CD4-positive, alpha-beta T cell treated with Interleukin-1 beta for 1 hour (primary cell): ENCODE data around the gene SLC26A9.

ENCODE experiments used
- DNase-seq, 2 donors: peaks; one replicate each; pipeline ENCODE4 v3.0.0-alpha.2; 2020 to 2022

Gene SLC26A9

DNA sequence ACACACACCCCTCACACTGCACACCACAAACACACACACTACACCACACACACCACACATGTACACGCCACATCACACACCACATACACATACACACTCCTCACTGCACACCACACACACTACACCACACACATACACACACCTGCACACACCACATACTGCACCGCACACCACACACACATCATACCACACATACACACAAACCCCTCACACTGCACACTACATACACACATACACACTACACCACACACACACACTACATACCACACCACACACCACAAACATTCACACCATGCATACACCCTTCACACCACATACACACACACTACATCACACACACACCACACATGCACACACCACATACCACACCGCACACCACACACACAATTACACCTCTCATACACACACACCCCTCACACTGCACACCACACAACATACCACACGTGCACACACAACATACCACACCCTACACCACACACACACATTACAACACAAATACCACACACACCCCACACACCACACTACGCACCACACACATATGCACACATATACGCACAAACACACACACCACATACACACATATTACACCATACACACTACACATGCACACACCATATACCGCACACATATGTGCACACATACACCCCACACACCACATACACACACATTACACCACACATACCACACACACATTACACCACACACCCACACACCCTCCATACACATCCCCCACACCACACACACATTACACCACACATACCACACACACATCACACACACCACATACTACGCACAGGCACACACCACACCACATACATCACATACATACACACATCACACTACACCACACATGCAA is 30.3 kb upstream of the SLC26A9 start:
- DNase-seq, result no peak

DNA sequence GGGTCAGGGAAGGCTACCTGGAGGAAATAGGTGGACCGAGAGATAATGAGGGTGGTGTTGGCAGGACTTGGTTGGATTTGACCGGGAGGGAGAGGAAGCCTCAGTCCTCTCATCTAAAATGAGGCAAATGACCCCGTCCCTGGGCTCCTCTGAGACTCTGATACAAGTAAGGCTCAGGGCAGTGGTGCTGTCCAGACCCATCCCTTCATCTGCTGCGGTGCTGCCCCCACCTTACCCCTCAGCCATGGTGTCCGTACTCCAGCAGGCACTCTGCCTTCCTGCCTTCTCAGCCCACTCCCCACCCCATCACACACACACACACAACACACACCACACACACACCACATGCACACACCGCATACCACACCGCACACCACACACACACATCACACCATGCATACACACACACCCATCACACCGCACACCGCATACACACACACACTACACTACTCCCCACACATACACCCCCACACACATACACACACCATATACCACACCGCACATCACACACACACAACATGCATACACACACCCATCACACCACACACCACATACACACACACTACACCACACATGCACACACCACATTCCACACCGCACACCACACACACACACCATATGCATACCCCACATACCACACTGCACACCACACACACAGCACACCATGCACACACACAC is 29.4 kb upstream of the SLC26A9 start:
- DNase-seq, result no peak

DNA sequence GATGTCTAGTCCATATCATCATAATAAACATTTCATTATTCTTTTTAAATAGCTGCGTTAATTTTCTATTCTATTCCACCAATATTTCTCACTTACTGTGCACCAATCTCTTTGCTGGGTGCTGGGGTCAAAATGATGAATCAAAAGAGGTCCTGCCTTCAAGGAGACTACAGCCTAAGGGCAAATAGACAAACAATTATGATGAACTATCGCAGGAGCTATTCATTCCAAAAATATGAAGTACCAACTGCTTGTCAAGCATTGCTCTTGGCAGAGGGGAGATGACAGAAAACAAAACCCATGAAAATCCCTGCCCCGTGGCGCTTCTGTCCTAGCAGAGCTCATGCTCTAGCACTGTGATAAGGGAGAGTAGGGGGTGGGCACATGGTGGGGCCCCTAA is 28.8 kb upstream of the SLC26A9 start:
- no peak for DNase-seq

DNA sequence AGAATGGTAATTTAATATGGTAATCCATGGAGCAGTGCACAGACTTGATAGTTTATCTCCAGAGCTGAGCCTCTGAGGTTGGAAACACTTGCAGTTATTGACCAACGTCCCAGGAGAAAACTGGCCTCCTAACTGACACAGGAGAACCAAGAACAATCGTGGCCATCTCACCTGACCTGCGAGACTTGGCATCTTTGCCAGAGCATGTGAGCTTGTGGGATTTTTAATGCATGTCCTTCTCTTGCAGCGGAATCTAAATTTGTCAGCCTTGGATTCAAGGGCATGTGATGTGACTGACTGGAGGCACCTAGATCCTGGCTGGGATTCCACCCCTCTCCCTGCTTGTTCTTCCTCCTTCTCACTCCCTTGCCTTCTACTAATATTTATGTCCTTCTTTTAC is 27.8 kb upstream of the SLC26A9 start:
- DNase-seq, result no peak

DNA sequence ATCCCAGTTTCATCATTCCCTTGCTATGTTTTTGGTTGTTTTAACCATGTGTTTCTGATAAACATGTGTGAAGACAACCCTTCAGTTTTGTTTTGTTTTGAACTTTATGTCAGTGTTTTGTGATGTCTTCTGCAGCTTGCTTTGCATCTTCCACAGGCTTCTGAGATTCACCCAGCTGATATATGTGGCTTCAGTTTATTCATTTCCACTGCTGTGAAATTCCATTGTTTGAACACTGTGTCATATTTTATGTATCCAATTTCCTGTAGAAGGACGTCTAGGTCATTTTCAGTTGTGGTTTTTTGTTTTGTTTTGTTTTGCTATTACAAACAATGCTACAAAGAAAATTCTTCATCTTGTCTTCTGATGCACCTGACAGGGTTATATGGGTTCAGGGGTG is 27.2 kb upstream of the SLC26A9 start:
- DNase-seq, result no peak

DNA sequence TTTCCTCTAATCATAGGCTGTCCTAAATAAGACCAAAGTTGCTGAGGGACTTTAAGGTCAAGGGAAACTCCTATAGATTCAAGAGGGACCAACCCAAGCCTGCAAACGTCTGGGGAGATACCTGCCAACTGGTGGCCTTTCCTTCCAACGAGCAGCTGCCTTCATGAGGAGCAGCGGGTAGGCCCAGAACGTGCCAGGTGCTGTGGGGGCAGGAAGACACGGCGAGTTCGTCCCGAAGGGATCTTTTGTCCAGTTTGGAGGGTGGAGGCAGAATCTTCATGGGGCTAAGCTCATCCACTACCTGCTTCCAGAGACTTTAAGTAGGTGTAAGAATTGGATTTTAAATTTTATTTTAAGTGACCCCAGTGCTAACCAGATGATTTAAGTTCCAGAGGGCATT is 26.0 kb upstream of the SLC26A9 start:
- no peak for DNase-seq

DNA sequence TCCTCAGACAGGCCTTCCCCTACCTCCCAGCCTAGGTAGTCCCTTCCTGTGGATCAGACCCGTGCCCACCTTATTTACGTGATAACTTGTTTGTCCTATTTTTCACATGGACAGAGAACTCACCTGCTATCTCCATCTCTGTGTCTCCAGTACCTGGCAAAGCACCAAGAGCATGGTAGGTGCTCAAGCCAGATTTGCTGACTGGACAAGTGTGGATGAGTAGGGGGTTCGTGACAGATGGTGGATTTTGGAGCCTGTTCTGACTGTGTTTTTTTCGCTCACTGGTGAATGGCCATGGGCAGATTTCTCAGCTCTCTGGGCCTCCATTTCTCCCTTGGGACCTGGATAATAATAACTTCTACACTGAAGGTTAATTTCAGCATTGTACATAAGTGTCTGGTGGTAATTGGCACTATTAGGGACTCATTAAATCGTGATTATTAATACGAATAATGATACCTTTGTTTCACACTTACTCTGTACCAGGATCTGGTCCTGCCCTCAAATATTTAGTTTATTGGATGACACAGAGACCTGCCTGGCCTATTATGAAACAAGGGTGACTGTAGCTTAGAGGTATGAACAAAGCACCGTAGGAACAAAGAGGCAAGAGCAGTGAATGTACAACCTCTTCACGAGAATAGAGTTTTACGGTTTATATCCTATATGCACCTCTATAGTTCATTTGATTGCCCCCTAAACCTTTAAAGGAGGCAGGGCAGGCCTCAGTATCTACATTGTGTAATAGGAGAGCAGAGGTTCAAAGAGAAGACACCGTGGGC is 24.5 kb upstream of the SLC26A9 start:
- no peak for DNase-seq

DNA sequence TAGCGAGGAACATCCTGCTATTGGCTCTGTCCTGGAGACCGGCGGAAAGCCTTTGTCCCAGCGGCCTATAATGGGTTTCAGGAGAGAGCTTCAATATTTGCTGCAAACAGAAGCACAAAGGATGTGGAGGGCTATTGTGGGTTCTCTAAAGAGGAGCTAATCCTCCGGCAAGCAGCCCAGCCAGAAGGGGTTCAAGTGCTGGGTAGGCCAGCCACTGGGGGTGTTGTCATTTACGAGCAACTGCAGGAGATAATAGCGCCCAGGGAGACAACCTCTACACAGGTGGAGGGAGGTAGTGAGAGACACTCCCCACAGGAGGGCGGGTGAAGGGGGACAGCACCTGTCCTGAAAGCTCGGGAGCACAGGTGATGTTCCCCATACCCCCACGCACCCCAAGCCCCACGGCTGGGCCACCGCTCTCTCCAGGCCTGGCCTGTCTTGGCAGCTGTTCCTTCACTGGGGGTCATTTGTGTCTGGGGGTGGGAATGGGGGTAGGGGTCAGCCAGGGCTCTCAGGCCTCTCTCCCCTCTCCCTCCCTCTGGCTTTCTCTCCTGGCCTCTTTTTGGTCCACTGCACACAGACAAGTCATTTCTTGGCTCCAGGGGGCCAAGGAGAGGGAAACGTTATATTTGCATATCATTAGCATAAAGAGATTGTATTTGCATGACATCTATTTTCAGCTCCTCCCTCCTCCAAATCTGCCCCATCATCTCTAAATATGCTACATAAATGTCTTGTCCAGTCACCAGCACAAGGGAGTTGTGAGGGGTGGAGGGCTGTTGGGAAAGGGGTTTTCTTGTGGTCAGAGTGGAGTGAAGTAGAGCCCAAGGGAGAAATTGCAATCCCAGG is 22.0 kb upstream of the SLC26A9 start:
- DNase-seq, result no peak

DNA sequence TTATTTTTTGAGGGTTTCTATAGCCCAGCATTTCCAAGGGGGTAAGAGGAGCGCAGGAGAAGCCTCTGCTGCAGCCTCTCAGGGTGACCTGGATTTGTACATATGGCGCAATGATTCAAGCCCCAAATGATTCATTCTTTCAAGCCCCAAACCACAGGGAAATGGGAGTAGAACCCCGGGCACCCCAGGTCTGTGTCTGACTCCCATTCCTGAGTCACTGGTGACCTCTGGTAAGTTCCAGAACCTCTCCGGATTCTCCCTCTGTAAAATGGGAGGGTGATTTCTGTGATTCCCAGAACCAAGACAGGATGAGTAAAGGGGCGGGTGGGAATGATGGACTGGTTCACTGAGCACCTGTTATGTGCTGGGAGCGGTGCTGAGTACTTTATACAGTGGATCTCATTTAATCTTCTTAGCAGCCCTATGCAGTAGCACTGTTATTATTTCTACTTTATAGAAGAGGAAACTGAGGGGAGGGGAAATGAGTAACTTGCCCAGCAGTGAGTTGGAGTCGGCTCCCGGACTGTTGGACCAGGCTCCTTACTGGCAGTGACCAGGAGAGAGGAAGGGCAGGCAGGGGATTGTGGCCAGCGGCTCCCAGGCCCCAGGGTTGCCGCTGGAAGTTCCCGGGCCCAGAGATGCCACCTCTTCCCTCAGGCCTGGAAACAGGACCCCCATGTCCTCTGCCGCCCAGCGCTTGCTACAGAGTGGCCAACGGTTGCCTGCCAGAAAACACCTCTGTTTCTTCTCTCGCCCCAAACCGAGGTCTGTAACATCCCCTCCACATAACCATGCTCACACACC is 20.3 kb upstream of the SLC26A9 start:
- DNase-seq, result peak in 1 of 2 donors; percentile 5

DNA sequence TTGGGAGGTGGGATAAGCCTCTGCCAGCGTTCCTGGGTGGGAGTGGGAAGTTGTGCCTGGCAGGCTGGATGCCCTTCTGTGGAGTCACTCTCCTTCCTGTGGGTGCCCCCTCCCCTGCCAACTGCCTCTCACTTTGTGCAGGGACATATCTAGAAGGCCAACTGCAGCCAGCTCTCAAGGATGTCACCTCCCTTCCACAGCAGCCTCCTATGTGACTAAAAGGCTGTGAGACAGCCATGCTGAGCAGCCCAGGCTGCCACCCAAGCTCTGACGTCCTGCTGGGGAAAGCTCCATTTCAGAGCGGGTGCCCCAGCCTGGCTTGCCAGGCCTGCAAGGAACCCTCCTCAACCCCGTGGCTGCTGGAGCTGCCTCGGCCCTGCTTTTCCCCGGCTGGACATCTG is 19.6 kb upstream of the SLC26A9 start:
- no peak for DNase-seq

DNA sequence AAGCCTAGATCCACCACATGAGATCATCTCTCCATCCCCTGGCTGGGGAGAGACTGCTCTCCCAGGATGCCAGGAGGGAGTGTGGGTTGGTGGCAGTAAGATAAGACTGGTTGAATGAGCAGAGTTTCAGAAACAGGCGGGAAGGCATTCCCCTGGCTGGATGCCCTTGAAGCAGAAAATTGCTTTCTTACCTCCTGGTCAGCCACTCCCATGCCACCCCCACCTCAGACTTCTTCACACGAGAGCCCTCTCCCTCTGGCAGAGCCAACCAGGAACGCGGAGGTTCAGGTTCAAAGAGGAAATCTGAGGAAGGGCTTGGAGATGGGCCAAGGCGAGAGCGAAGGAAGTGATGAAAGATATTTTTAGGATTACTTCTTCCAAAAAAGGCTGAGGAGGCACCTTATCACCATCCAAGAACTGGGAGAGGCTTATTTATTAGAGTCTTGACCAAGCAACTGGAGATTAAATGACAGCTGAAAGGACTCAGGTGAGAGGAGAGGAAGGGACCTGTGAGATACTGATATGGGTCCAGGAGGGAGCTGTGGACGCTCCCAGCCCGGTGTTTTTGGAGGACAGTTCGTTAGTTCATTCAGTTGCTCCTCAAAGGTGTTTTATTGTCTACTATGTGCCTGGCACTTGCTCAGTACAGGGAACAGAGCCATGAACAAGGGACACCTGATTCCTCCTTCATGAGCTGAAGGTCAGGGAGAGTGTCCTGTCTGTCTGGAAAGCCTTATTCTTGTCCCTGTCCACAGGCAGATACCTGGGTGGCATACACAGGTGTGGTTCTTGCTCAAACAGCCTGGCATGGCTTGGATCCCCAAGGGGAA is 18.9 kb upstream of the SLC26A9 start:
- DNase-seq, result no peak

DNA sequence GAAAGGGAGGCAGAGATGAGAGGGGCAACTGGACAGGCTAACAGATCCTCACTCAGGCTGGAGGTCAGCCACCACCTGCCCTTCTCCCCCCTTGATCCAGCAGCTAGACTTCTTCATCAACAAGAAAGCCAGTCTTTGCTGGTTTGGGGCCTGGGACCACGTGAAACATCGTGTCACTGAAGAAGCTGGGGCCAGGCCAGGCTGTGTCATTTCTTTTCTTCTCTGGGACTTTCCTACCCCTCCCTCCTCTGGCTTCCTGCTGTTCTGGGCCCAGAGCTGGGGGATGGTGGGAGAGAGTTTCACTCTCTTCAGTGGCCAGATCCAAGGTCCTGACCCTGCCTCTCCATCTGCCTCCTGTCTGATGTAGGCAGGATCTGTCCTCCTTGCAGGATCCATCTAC is 18.1 kb upstream of the SLC26A9 start:
- DNase-seq, result no peak

DNA sequence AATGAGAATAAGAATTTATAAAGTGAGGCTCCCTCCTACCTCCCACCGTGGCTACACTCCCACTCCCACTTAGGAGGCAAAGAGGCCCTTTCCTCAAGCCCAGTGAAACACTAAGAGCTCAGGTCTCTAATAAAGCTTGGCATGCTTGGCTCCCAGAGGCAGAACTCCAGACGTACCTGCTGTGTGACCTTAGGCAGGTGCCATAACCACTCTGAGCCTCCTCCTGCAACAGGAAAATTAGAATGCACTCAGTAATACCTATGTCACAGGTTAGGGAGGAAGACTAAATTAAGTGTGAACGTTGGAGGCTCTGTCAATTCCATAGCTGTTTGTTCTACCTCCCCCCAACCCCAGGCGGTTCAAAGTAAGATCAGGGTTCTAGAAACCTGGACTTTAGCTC is 16.5 kb upstream of the SLC26A9 start:
- no peak for DNase-seq

DNA sequence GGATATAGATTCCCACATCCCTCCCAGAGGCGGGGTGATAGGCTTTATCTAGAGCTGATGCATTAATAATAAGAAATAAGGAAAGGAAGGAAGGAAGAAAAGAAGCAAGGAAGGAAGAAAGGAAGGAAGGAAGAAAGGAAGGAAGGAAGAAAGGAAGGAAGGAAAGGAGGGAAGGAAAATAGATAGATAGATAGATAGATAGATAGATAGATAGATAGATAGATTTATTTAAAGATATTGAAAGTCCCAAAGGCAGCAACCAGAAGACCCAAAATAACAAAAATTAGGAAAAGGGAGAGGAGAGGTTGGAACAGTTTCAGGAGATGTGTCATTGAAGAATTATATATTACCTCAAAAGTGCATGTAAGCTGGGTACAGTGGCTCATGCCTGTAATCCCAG is 12.2 kb upstream of the SLC26A9 start:
- DNase-seq, result no peak

DNA sequence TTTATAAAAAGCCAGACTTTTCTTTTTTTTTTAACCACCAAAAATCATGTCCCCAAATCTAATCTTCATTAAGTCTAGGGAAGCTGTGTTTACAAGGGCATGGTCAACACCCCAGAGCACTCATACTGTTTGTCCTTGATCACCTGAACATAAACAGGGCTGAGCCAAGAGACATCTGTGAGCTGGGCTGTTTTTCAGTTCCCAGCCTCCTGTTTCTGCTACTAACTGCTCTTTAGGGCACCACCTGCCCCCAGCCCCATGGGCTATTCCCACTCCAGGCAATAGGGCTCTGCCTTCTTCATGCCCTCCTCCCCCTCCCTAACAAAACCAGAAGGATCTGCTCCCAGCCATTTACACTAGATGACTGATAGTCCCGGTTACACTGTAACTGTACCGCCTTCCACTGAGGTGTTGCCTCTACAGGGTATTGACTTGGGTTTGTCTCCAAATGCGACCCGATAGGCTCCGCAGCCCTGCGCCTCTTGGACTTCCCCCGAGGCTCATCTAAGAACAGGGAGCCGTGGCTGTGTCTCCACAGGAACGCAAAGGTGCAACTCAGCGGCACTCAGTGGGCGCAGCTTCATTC is 11.7 kb upstream of the SLC26A9 start:
- DNase-seq, result no peak

DNA sequence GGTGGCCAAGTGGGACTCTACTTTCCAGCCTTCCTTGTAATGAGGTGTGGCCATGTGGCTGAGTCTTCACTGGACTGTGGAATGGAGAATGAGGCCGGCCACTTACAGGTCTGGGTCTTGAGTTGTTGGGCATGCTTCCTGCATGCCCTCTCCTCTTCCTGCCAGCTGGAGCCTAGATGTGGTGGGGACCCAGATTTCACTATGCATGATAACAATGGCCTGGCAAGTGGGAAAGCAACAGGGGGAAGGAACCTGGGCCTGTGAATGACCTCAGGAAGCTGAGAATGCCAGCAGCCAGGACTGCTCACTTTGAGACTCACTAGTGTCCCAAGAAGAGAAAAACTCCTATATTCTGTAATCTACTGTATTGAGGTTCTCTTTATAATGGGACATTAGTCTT is 8.5 kb upstream of the SLC26A9 start:
- no peak for DNase-seq

DNA sequence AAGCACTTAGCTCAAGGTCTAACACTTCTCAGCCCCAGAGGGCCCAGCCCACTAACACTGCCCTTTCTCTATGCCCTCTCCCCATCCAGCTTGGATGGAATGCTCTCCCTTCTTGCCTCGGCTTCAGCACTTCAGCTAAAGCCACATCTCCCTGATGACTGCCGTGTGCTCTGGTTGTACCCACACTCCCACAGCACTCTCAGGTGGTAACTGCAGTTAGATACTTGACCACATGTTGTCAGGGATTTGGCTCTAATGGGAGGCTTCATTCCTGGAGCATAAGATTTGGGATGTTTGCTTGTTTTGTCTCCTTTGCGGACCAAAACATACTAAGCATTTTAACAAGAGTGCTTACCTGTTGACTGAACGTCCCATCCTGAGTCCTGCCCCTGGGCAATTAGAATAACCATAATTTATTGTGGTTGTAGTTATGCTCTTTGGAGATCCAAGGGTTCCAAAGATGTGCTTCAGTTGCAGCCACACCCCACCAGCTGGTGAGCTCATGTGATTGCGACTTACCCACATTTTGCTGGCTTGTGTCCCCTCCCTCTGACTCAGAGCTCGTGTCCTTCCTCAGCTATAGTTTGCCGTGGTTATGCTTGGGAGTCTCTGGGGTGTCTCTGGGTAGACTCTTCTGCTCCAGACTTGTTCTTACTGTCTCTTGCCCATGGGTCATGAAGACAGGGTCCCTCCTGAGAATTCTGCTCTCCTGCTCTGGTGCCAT is 7.7 kb upstream of the SLC26A9 start:
- peak in 1 of 2 donors; percentile 20 for DNase-seq

DNA sequence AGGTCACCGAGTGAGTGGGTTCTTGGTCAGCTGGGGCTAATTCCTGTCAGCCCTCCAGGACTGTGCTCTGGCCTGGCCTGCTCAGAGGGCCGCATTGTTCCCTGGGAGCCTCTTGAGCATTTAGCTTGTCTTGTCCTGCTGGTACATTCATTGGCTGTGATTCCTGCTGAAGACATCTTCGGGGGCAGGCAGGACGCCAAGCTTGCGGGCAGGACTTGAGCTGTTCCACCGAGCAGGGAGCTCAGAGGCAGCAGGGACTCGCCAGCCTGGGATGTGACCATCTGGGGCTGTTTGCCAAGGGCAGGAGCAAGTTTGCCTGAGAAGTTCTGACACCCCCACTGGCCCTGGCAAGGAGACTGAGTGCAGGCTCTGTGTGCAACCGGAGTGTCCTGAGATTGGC is 7.0 kb upstream of the SLC26A9 start:
- DNase-seq, result no peak

DNA sequence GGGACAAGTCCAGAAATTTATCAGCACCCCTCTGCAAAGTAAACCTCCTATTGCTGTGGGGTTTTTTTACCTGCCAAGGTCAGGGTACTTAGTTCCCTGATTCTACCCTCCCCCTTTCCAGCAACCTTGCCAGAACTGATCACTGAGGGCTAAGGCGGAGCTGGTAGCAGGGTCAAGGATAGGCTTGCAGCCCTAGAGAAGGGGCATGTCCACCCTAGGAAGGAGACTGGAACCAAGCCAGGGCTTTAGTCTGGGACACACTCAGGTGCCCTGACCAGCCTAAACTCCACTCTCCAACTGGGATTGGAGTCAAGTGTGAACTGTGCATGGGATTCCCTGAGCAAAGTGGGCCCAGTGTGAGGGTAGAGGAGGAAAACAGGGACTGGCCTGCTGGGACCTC is 6.5 kb upstream of the SLC26A9 start:
- DNase-seq, result no peak

DNA sequence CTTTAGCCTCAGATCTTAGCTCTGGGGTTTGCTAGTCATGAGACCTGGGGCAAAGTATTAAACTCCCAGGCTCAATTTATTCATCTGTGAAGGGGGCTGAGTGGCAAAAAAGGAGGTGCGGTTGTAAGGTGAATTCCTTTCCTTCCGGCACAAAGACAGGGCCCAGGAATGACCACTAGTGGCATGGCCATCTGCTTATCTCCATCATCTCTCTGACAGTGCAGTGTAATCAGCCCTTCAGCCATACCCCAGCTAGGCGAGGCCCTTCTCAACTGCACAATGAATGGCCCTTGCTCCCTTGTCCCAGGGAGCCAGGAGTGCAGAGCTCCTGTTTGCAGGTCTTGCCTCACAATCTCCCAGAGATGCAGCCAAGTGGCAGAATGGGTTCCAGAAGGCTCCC is 5.6 kb upstream of the SLC26A9 start:
- DNase-seq, result no peak
